K562 (cell line): Measurements from ENCODE around the gene TPGS1.

Experiments
- CBFB ChIP-seq: sonication (generic); formaldehyde crosslinking; IDR thresholded peaks from 2 replicates; pipeline ENCODE4 v1.4.0; 2020; ENCODE audit warnings: mild to moderate bottlenecking, missing genetic modification reagents
- POLR2A ChIP-seq: fragments of 450-650 bp; conservative IDR thresholded peaks from 2 replicates; pipeline ENCODE4 v1.6.1; 2016
- PTBP1 ChIP-seq: fragments of 200-400 bp; formaldehyde crosslinking; IDR thresholded peaks from 2 replicates; pipeline ENCODE4 v1.6.1; 2017; ENCODE audit warnings: low read depth, low read length
- YY1 ChIP-seq, 3 experiments: IDR thresholded peaks; 2 replicates each; pipeline ENCODE4 v1.6.1; 2011; ENCODE audit warnings: low read length in 2 of 3, mild to moderate bottlenecking in 2 of 3, moderate library complexity in 2 of 3, borderline replicate concordance in 1 of 3, control low read depth in 1 of 3, low read depth in 1 of 3; ENCODE audit not compliant: insufficient read depth in 3 of 3, insufficient replicate concordance in 2 of 3, control insufficient read depth in 1 of 3, insufficient read length in 1 of 3; ENCODE audit errors: extremely low read depth in 1 of 3
- ZNF174 ChIP-seq: fragments of 250-450 bp; sonication (Bioruptor Pico); IDR thresholded peaks from 2 replicates; pipeline ENCODE4 v1.4.0; 2020; ENCODE audit warnings: mild to moderate bottlenecking
- TF ChIP-seq, protein P1 (sequence below): sonication (generic); formaldehyde crosslinking; IDR thresholded peaks from 2 replicates; pipeline ENCODE4 v1.9.0; 2022; ENCODE audit warnings: mild to moderate bottlenecking, missing genetic modification reagents

- no peak for TF ChIP-seq ZNF174
- TF ChIP-seq, protein P1, sequence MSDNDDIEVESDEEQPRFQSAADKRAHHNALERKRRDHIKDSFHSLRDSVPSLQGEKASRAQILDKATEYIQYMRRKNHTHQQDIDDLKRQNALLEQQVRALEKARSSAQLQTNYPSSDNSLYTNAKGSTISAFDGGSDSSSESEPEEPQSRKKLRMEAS (CRISPR knock-in tag): no peak
- TF ChIP-seq PTBP1: no peak
- no peak for TF ChIP-seq POLR2A
- TF ChIP-seq CBFB (CRISPR knock-in tag): 0 out of 2 replicates have a peak, but pooled peaks have one; percentile 55
- TF ChIP-seq YY1 (IDR thresholded peaks at IDR 0.05; ENCODE audit: borderline replicate concordance in 1 of 3, control insufficient read depth in 1 of 3, extremely low read depth in 1 of 3, insufficient read depth in 3 of 3, insufficient read length in 1 of 3, insufficient replicate concordance in 2 of 3, low read depth in 1 of 3, low read length in 2 of 3): no peak
Observed at GRCh38 chr19:495402-496111, 11.7 kb upstream of the TPGS1 start.
